CD4-positive, alpha-beta T cell treated with Interleukin-6 for 4 hours (primary cell): Measurements from ENCODE around the gene C12orf57.
A peak's percentile ranks its signal among the peaks of the same experiment; 100 is the strongest.

Experiments used
- DNase-seq: peaks from one replicate; pipeline ENCODE4 v3.0.0-alpha.2; 2020; ENCODE audit warnings: mixed read lengths

Gene C12orf57

DNA sequence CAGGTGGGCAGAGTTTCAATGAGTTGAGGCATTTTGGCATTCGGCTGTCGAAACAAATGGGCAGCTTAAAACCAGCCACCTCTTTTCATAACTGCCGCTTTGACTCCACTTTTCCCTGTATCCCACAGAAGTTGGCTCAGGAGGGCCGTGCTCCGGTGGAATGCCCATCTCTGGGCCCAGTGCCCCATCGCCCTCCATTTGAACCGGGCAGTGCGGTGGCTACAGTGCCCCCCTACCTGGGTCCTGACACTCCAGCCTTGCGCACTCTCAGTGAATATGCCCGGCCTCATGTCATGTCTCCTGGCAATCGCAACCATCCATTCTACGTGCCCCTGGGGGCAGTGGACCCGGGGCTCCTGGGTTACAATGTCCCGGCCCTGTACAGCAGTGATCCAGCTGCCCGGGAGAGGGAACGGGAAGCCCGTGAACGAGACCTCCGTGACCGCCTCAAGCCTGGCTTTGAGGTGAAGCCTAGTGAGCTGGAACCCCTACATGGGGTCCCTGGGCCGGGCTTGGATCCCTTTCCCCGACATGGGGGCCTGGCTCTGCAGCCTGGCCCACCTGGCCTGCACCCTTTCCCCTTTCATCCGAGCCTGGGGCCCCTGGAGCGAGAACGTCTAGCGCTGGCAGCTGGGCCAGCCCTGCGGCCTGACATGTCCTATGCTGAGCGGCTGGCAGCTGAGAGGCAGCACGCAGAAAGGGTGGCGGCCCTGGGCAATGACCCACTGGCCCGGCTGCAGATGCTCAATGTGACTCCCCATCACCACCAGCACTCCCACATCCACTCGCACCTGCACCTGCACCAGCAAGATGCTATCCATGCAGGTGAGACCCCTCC is 5.2 kb upstream of the C12orf57 start:
- DNase-seq = no peak

DNA sequence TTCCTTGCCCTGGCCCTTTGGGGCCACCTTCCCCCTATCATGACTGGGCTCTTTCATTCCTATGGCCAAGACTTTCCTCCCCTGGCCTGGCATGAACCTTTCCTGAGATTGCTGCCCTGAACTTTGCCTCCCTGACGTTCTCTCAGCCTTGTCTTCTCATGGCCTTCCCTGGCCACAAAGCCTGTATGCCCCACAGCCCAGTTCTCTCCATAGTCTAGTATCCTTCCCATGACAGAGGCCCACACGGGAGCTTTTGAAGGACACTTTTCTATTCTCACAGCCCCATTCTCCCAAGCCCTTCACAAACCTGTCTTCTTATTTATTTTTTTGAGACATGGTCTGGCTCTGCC is 4.7 kb upstream of the C12orf57 start:
- no peak for DNase-seq

DNA sequence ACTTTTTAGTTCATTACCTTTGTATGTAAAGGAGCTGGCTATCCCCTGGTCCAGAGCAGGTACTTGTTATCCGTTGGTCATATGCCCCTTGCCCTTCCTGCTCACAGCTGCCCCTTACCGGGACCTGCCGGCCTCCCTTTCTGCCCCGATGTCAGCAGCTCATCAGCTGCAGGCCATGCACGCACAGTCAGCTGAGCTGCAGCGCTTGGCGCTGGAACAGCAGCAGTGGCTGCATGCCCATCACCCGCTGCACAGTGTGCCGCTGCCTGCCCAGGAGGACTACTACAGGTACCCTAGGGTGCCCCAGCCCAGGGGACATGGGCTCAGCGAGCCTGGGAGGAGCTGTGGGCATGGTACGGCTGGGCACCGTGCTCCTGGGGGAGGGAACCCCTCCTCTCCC is 2.6 kb upstream of the C12orf57 start:
- DNase-seq = no peak

DNA sequence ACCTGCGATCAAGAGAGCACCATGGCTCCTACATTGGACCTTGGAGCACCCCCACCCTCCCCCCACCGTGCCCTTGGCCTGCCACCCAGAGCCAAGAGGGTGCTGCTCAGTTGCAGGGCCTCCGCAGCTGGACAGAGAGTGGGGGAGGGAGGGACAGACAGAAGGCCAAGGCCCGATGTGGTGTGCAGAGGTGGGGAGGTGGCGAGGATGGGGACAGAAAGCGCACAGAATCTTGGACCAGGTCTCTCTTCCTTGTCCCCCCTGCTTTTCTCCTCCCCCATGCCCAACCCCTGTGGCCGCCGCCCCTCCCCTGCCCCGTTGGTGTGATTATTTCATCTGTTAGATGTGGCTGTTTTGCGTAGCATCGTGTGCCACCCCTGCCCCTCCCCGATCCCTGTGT is 2.0 kb upstream of the C12orf57 start:
- DNase-seq = no peak

DNA sequence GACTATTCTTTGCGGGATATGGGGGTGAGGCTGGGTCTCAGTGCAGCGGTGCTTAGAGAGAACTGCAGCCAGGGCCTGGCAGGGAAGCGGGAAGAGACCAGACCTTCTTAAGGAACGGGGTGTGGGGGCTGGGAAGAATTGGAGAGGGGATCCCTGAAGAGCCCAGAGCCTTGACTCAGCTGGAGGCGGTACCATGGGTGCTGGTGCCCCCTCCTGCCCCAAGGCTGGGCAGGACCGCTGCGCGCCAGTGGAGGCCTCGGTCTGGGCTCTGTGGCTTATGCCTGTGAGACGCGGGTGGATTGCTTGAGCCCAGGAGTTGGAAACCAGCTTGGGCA is 1.5 kb upstream of the C12orf57 start:
- DNase-seq = no peak

DNA sequence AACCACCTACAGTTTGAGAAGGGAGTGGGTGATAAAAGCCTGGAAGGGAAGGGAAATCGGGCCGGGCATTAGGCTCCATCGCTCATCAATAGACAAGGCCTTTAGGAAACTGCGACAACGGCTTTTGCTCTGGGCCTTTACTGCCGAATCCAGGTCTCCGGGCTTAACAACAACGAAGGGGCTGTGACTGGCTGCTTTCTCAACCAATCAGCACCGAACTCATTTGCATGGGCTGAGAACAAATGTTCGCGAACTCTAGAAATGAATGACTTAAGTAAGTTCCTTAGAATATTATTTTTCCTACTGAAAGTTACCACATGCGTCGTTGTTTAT is 467 bp upstream of the C12orf57 start:
- peak; percentile 82 for DNase-seq

GRCh38 chr12:6944381-6945186 is 762 bp downstream of the C12orf57 start:
- peak; percentile 90 for DNase-seq

DNA sequence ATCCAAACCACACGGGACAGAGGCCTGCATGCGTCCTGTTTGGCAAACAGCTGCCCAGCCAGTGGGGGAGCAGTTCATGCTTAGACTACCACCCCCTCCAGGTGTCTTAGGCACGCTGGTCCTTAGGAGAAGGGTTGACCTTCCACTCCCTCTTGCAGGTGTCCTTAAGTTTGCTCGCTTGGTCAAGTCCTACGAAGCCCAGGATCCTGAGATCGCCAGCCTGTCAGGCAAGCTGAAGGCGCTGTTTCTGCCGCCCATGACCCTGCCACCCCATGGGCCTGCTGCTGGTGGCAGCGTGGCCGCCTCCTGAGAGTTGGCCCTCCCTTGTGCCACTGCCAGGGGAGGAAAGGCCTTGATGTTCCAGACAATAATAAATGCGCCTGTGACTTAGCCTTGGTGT is 1.8 kb downstream of the C12orf57 start:
- no peak for DNase-seq

GRCh38 chr12:6946033-6946919 is 2.5 kb downstream of the C12orf57 start:
- DNase-seq = peak; percentile 72

GRCh38 chr12:6946920-6947374 is 3.1 kb downstream of the C12orf57 start:
- no peak for DNase-seq

DNA sequence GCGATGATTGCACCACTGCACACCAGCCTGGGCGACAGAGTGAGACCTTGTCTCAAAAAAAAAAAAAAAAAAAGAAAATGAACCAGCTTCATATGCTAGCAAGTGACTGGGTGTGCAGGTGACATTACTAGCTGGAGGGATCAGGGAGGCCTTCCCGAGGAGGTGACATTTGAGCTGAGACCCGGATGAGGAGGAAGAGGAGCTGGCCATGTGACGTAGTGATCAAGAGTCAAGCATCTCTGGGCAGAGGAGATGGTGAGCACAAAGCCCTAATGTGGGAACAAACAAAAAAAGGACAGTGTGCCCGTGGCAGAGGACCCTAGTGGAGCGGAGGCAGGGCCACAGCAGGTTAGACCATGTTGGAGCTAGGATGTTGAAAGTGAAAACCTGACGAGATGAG is 3.8 kb downstream of the C12orf57 start:
- no peak for DNase-seq

DNA sequence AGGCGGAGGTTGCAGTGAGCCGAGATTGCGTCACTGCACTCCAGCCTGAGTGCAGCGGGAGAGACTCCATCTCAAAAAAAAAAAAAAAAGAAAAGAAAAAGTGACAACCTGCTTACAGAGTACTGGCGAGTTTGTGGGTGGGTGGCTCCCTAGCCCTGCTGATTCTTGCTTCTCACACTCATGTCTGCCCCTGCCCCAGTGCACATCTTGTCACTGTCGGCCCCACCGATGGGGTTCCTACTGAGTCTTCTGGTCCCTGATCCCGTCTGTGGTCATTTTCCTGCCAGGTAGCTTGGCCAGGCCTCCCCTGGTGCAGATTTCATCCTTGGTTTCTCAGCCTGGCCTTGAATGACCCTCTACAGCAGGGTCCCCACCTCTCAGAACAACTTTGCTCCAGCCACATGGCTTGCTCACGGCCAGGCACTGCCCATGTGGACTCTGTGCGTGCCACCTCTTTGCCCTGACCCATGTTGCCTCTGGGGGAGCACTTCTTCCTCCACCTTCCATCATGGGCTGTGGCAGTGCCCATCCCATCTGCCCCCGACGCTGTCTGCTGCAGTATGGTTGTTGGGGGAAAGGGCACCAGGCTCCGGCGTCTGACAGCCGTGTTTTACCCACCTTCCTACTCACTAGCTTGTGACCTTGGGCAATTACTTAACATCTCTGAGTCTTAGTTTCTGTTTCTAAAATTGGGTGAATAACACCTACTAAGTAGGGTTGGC is 5.2 kb downstream of the C12orf57 start:
- DNase-seq = peak; percentile 54

DNA sequence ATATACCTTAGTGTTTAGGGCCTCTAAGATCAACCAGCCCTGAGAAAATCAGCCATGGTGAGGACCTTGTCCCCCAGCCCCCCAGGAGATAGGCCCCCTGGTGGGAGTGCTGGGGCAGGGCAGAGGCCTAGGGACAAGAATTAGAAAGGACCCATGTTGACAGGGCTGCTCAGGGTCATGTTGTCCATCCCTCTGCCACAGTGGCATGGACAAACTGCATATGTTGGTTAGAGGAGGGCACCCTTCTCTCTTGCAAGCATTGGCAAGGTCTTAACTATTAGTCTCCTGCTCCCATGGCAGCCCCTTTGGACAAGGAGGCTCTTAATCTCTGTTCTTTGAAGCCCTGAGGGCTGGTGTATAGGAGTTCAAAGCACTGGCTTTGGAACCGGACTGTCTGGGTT is 6.6 kb downstream of the C12orf57 start:
- DNase-seq = peak; percentile 45

DNA sequence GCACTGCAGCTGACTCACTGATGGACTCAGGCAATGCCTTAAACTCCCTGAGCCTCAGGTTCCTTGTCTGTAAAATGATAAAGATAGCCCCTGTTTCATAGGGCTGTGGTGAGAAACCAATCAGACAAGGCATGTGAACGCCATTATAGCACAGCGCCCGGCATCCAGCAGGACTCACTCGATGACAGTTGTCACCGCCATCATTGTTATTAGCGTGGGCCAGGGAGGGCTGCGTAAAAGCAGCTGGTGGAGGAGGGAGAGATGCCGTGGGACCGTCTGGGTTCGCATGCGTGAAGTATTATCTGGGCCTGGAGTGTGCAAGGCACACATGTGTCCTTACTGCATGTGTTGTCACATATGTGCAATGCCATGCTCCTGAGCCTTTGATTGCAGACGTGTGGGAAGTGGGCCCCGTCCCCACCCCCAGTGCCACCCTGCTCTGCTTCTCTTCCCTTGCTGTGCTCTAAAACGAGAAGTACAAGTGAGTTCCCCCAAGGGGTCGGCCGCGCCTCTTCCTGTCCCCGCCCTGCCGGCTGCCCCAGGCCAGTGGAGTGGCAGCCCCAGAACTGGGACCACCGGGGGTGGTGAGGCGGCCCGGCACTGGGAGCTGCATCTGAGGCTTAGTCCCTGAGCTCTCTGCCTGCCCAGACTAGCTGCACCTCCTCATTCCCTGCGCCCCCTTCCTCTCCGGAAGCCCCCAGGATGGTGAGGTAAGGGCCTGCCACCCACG is 7.2 kb downstream of the C12orf57 start, which contains the start of gene PTPN6:
Gene PTPN6, plus strand, starts transcription at position 546 of the 730 bp plus-strand sequence. Its CDS starts 157 bp downstream, at position 703.
- peak; percentile 76 for DNase-seq

DNA sequence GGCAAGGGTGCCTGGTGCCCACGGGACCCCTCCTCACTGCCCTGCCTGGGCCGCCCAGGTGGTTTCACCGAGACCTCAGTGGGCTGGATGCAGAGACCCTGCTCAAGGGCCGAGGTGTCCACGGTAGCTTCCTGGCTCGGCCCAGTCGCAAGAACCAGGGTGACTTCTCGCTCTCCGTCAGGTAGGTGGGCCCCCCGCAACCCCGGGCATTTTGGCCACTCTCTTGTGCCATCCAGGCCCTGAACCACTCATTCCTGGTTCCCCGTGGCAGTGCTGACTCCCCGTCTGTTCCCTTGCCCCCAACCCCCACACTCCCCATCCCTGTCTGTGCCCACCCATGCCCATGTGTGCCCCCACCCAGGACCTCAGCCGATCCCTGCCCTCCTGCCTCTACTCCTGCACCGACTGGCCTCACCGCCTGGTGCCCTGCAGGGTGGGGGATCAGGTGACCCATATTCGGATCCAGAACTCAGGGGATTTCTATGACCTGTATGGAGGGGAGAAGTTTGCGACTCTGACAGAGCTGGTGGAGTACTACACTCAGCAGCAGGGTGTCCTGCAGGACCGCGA is 7.8 kb downstream of the C12orf57 start:
- peak; percentile 44 for DNase-seq

GRCh38 chr12:6952121-6952862 is 8.5 kb downstream of the C12orf57 start:
- peak; percentile 33 for DNase-seq

GRCh38 chr12:6952863-6953441 is 9.1 kb downstream of the C12orf57 start:
- DNase-seq = no peak

DNA sequence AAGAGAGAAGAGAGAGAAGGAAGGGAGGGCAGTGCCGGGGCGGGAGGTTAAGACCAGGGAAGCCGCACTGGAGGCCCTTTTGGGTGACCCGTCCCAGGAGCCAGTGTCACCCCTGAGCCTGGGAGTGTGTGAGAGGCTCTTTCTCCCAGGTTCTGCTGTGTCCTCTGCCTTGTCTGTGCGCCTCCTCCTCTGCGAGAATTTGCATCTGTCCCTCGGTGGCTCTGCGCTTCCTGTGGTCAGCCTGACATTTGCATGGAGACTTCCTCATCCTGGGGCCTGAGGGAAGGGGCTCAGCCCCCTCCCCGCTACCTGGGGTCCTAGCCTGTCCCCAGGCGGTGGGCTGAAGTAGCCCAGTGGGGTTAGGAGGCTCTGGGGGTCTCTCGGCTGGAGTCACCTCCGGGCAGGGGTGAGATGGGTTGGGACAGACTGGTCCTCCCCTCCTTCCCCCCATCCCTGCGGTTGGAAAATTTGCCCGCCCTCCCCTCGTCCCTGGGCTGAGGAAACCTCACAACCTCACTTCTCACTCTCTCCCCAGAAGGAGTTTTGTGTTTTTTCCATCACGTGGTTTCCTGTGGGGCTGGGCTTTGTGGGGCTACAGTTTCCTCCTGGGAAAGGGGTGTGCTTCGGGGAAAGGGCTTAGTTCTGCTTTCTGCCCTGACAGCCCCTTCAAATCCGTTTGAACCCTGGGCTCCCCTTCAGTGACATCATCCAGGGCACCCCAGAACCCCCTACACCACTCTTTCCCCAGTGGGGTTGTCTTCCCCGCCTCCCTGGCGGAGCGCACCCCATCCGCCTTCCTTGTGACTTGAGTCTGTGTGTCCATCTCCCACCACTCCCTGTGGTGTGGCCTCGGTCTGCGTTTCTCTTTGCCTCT is 9.9 kb downstream of the C12orf57 start:
- peak; percentile 69 for DNase-seq
